Adrenal gland (tissue), 5 donors: Measurements from ENCODE around the gene ANKRD10.

Experiments used
- CTCF ChIP-seq, 6 experiments: fragments of 450-650 bp in 4 of 6; fragments of 200-600 bp in 2 of 6; sonication (generic) in 1 of 6; IDR thresholded peaks; 1 replicate in 5 of 6; 2 replicates in 1 of 6; pipeline versions ENCODE4 v1.5.1 to v1.8.0; 2016 to 2021; ENCODE audit warnings: antibody characterized with exemption in 6 of 6, mild to moderate bottlenecking in 2 of 6, moderate library complexity in 1 of 6
- POLR2A ChIP-seq, 2 donors: fragments of 450-650 bp; IDR thresholded peaks; one replicate each; pipeline ENCODE4 v1.6.1; 2017; ENCODE audit warnings: antibody characterized with exemption in 2 of 2, mild to moderate bottlenecking in 2 of 2, moderate library complexity in 1 of 2
- donor health status: DM: no; HTN: no; CAD: no.

GRCh38 chr13:110961959-110962358, 47.1 kb upstream of the ANKRD10 start:
- no peak for TF ChIP-seq CTCF (IDR thresholded peaks at IDR 0.05)
- TF ChIP-seq POLR2A (IDR thresholded peaks at IDR 0.05) = no peak
